Endothelial cell of umbilical vein (primary cell): ENCODE results near the gene WNT6. TPM values are rescaled to one million over a fixed set of nuclear protein-coding genes. Genes with fewer than 3 reads are reported as not detected.

Source experiments
- BruUV-seq: library from RNA; stranded (reverse); fragments of 400-500 nt; replicated peaks from 2 replicates; lab custom pipeline; 2021; lab: Mats Ljungman, UMichigan
- CTCF ChIA-PET: fragments of 300-600, 350-600 bp; sonication (Branson Sonifier 250); formaldehyde crosslinking; loops from one replicate; lab custom pipeline; 2021; ENCODE audit warnings: antibody characterized with exemption, inconsistent platforms; lab: Charles Lee
- POLR2A ChIA-PET: fragments of 300-600, 350-600 bp; sonication (Branson Sonifier 250); formaldehyde crosslinking; loops from one replicate; lab custom pipeline; 2021; ENCODE audit warnings: antibody characterized with exemption, inconsistent platforms; lab: Charles Lee
- DNase-seq: peaks from one replicate; pipeline ENCODE4 v3.0.0-alpha.2; 2011; ENCODE audit warnings: low read depth, low spot score
- FAIRE-seq: peaks from 2 replicates; lab custom pipeline; 2011; peaks lifted over from hg19 to GRCh38; lab: Jason Lieb, UNC
- H2AFZ ChIP-seq: 2 replicates; pipeline ENCODE4 v1.6.0; 2012; ENCODE audit warnings: low read depth, low read length, control low read depth, inconsistent platforms
- H3K27ac ChIP-seq: 2 replicates; pipeline ENCODE4 v1.5.1; 2011; ENCODE audit warnings: low read depth, mild to moderate bottlenecking, control low read depth, low read length, moderate library complexity; ENCODE audit not compliant: insufficient read depth
- H3K27me3 ChIP-seq, 2 experiments: 2 replicates each; pipeline versions ENCODE4 v1.6.0 to v1.6.1; 2011; ENCODE audit warnings: low read length in 2 of 2, mixed read lengths in 1 of 2; ENCODE audit not compliant: control insufficient read depth in 2 of 2, insufficient read depth in 2 of 2
- H3K36me3 ChIP-seq, 2 experiments: 2 replicates in 1 of 2; 3 replicates in 1 of 2; pipeline ENCODE4 v1.5.1; 2011; ENCODE audit warnings: low read length in 2 of 2, mild to moderate bottlenecking in 1 of 2, moderate library complexity in 1 of 2; ENCODE audit not compliant: control insufficient read depth in 2 of 2, insufficient read depth in 2 of 2; ENCODE audit errors: extremely low read depth in 1 of 2
- H3K4me1 ChIP-seq: 3 replicates; pipeline ENCODE4 v1.5.1; 2011; ENCODE audit warnings: mild to moderate bottlenecking, low read length; ENCODE audit not compliant: control insufficient read depth, insufficient read depth; ENCODE audit errors: extremely low read depth
- H3K4me2 ChIP-seq: 2 replicates; pipeline ENCODE4 v1.6.1; 2011; ENCODE audit warnings: low read length, control low read depth, mixed read lengths; ENCODE audit not compliant: insufficient read depth
- H3K4me3 ChIP-seq, 3 experiments: fragments of 200-600 bp in 1 of 3; sonication (generic), shearing (Covaris generic) in 1 of 3; replicated peaks in 1 of 3; 2 replicates each; pipeline ENCODE4 v1.5.1; 2011 to 2016; ENCODE audit warnings: control low read depth in 3 of 3, low read length in 3 of 3, mild to moderate bottlenecking in 2 of 3, inconsistent platforms in 1 of 3, low read depth in 1 of 3, moderate library complexity in 1 of 3; ENCODE audit not compliant: insufficient read depth in 1 of 3
- H3K79me2 ChIP-seq: 2 replicates; pipeline ENCODE4 v1.6.0; 2012; ENCODE audit warnings: low read length, inconsistent platforms; ENCODE audit not compliant: control insufficient read depth, insufficient read depth
- H3K9ac ChIP-seq: replicated peaks from 2 replicates; pipeline ENCODE3; 2011; ENCODE audit warnings: low read length, control low read depth; ENCODE audit not compliant: insufficient read depth; ENCODE audit errors: extremely low read depth
- H3K9me1 ChIP-seq: replicated peaks from 3 replicates; pipeline ENCODE4 v1.6.0; 2011; ENCODE audit warnings: mild to moderate bottlenecking, low read length; ENCODE audit not compliant: control insufficient read depth, insufficient read depth; ENCODE audit errors: extremely low read depth
- H3K9me3 ChIP-seq: replicated peaks from 2 replicates; pipeline ENCODE4 v1.5.1; 2012; ENCODE audit warnings: low read length, inconsistent platforms; ENCODE audit not compliant: control insufficient read depth, insufficient read depth
- H4K20me1 ChIP-seq: replicated peaks from 2 replicates; pipeline ENCODE3; 2011; ENCODE audit warnings: mild to moderate bottlenecking, low read length; ENCODE audit not compliant: control insufficient read depth, insufficient read depth; ENCODE audit errors: extremely low read depth
- EZH2 ChIP-seq: IDR thresholded peaks from 2 replicates; pipeline ENCODE4 v1.6.1; 2012; ENCODE audit warnings: borderline replicate concordance, low read depth, mild to moderate bottlenecking, moderate library complexity, low read length, inconsistent platforms; ENCODE audit not compliant: severe bottlenecking
- FOS ChIP-seq: IDR thresholded peaks from 2 replicates; pipeline ENCODE4 v1.6.1; 2011; ENCODE audit warnings: mild to moderate bottlenecking, low read length, moderate library complexity, borderline replicate concordance; ENCODE audit not compliant: insufficient read depth
- GATA2 ChIP-seq: IDR thresholded peaks from 2 replicates; pipeline ENCODE4 v1.7.0; 2011; ENCODE audit warnings: low read depth, mild to moderate bottlenecking, moderate library complexity, mixed read lengths, low read length; ENCODE audit not compliant: insufficient read length, insufficient read depth
- JUN ChIP-seq: IDR thresholded peaks from 2 replicates; pipeline ENCODE4 v1.6.1; 2011; ENCODE audit warnings: borderline replicate concordance, low read depth; ENCODE audit not compliant: insufficient read length, insufficient read depth
- MYC ChIP-seq: IDR thresholded peaks from one replicate; pipeline ENCODE4 v1.6.1; 2011; ENCODE audit warnings: mild to moderate bottlenecking, low read depth, low read length
- POLR2A ChIP-seq: IDR thresholded peaks from 2 replicates; pipeline ENCODE4 v1.6.1; 2012; ENCODE audit warnings: low read depth, mild to moderate bottlenecking, control low read depth, low read length
- POLR2AphosphoS5 ChIP-seq: IDR thresholded peaks from 2 replicates; pipeline ENCODE4 v1.6.1; 2012; ENCODE audit warnings: low read depth, mild to moderate bottlenecking, control low read depth, low read length, moderate library complexity; ENCODE audit not compliant: insufficient read depth
- dilution Hi-C: fragments of 300-500 bp; cut with MboI; formaldehyde crosslinking; loops from one replicate; pipeline ENCODE4 v1.15.0; 2019; ENCODE audit warnings: low sequenced_read_pairs; ENCODE audit not compliant: extremely low pct_ligation_motif_present
- intact Hi-C: fragments of 100-400 bp; cut with micrococcal nuclease; formaldehyde crosslinking; loops from one replicate; pipeline ENCODE4 v1.10.0; 2022
- polyA plus RNA-seq, 4 experiments: library from polyadenylated mRNA; depleted of rRNA in 3 of 4; stranded (reverse) in 3 of 4; unstranded in 1 of 4; fragments of >200 nt; gene quantifications; 2 replicates each; pipeline versions ENCODE4 v1.2.1 to v1.2.3, GENCODE V29; 2011 to 2012; ENCODE audit warnings: missing spikeins in 1 of 4
- total RNA-seq: library from RNA; stranded (reverse); gene quantifications from 2 replicates; pipeline ENCODE4 v1.2.3, GENCODE V29; 2021
- TF ChIP-seq, protein P1 (sequence below): IDR thresholded peaks from 2 replicates; pipeline ENCODE4 v1.6.1; 2011; ENCODE audit not compliant: insufficient read depth, insufficient read length
- TF ChIP-seq, protein P2 (sequence below), 2 donors: IDR thresholded peaks; 1 replicate in 1 of 2; 2 replicates in 1 of 2; pipeline ENCODE4 v1.5.1; 2011; ENCODE audit warnings: low read length in 2 of 2, mild to moderate bottlenecking in 2 of 2, moderate library complexity in 2 of 2, control low read depth in 1 of 2, inconsistent platforms in 1 of 2, low read depth in 1 of 2; ENCODE audit not compliant: insufficient read depth in 1 of 2; ENCODE audit errors: extremely low read depth in 1 of 2

The WNT6 gene
- total and polyA plus RNA-seq, 2 donors (not counting 3 experiments of a cell fraction or from before 2014, with no cell fraction given): not detected

DNA sequence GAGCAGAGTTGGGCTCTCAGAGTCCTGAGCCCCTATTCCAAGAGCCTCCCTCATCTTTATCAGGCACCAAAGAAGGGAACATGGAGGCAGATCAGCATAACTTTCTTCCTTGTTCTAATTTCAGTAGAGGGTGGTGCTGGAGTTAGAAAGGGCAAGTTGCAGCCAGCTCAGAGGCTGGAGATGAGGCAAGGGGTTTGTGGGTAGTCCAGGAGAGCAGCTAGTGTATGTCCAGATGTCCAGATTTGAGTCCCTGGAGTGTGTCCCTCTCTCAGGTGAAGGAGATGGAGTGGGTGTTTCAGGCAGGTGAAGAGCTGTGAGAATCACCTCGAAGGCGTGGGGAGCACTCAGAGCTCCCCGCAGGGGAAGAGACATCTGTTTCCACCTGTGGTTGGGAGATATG lies 27.5 kb upstream of the WNT6 start:
- H3K4me2 ChIP-seq: peak overlapping the region; percentile 50
- DNase-seq: no peak
- POLR2A ChIA-PET: no interaction called here
- no peaks in the 10 kb centered on the region for H3K36me3 ChIP-seq
- H3K4me1 ChIP-seq: peaks cover 17% of the 10 kb centered on the region
- no peaks in the 10 kb centered on the region for H3K9me3 ChIP-seq
- intact Hi-C loops (loop anchor here (1.0 to 2.0 kb wide), 2 partner anchors 49 to 101 kb away; partner anchors contain the start of gene CYP27A1), dilution Hi-C loops (no loop called here)
- BruUV-seq: no TSS peak
- H3K9ac ChIP-seq: peak overlapping the region; percentile 8
- H3K27me3 ChIP-seq: peaks cover 0 to 1% of the 10 kb centered on the region in 2 experiments
- no peak for FAIRE-seq
- CTCF ChIA-PET: interaction anchor here (0.7 to 3.5 kb wide), 5 partner anchors 9 to 122 kb away, joined by 3 to 44 read pairs (median 7); partner anchors contain the start of gene TTLL4
- H4K20me1 ChIP-seq: no peaks in the 10 kb centered on the region
- no peak for TF ChIP-seq MYC
- TF ChIP-seq GATA2: no peak
- TF ChIP-seq, protein P1, sequence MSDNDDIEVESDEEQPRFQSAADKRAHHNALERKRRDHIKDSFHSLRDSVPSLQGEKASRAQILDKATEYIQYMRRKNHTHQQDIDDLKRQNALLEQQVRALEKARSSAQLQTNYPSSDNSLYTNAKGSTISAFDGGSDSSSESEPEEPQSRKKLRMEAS: no peak
- no peak for TF ChIP-seq POLR2AphosphoS5
- TF ChIP-seq POLR2A: no peak
- TF ChIP-seq, protein P2, sequence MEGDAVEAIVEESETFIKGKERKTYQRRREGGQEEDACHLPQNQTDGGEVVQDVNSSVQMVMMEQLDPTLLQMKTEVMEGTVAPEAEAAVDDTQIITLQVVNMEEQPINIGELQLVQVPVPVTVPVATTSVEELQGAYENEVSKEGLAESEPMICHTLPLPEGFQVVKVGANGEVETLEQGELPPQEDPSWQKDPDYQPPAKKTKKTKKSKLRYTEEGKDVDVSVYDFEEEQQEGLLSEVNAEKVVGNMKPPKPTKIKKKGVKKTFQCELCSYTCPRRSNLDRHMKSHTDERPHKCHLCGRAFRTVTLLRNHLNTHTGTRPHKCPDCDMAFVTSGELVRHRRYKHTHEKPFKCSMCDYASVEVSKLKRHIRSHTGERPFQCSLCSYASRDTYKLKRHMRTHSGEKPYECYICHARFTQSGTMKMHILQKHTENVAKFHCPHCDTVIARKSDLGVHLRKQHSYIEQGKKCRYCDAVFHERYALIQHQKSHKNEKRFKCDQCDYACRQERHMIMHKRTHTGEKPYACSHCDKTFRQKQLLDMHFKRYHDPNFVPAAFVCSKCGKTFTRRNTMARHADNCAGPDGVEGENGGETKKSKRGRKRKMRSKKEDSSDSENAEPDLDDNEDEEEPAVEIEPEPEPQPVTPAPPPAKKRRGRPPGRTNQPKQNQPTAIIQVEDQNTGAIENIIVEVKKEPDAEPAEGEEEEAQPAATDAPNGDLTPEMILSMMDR (IDR thresholded peaks at IDR 0.05; ENCODE audit: extremely low read depth in 1 of 2, insufficient read depth in 1 of 2, low read depth in 1 of 2, low read length in 2 of 2): no peak
- no peak for TF ChIP-seq FOS
- TF ChIP-seq EZH2: no peak
- no peak for TF ChIP-seq JUN
- H3K9me1 ChIP-seq: no peaks in the 10 kb centered on the region
- H3K79me2 ChIP-seq: no peaks in the 10 kb centered on the region
- H3K4me3 ChIP-seq: no peak overlapping the region
- peak overlapping the region; percentile 83 for H2AFZ ChIP-seq
- peak overlapping the region; percentile 65 for H3K27ac ChIP-seq
